ENCODE measurements around the gene LRRC42. TPM values are rescaled to one million over a fixed set of nuclear protein-coding genes. Genes with fewer than 3 reads are reported as not detected.
A peak's percentile ranks its signal among the peaks of the same experiment; 100 is the strongest.

The LRRC42 gene
- 63.5 and 64.0 TPM in 2 replicates for total RNA-seq
- long read RNA-seq, transcript LRRC42-201 (8 exons, 1,727 nt): major isoform, 101 of 282 reads
- long read RNA-seq, transcript LRRC42-203 (9 exons, 2,037 nt): major isoform, 101 of 282 reads
- long read RNA-seq, partial matches to known transcripts: 58 of 282 reads
- long read RNA-seq, other reads (novel, unspliced or antisense): 22 of 282 reads

- peak within 1 kb of the TSS; percentile 94 for H3K4me3 Mint-ChIP-seq (ENCODE audit: low read depth)
- no peak for TF ChIP-seq CTCF (IDR thresholded peaks at IDR 0.05; ENCODE audit: unreplicated experiment)
- H3K4me1 Mint-ChIP-seq (ENCODE audit: low read depth): peaks cover 34% of the 10 kb centered on the region
- no peaks in the 10 kb centered on the region for H3K27me3 Mint-ChIP-seq
- H3K9me3 Mint-ChIP-seq (ENCODE audit: low read depth): no peaks in the 10 kb centered on the region
- DNase-seq (ENCODE audit: low spot score, unreplicated experiment): no peak
- H3K36me3 Mint-ChIP-seq (ENCODE audit: insufficient read depth): peaks cover 1% of the 10 kb centered on the region
- H3K27ac Mint-ChIP-seq: peak within 1 kb of the TSS; percentile 95
Measured at GRCh38 chr1:53946252-53947171, at the start of gene LRRC42. Gene LRRC42, plus strand, starts transcription at chr1:53946350. Its CDS starts 5,650 bp downstream, at chr1:53952000.

- DNase-seq (ENCODE audit: low spot score, unreplicated experiment): no peak
- H3K27ac Mint-ChIP-seq: no peak overlapping the region
- TF ChIP-seq CTCF (IDR thresholded peaks at IDR 0.05; ENCODE audit: unreplicated experiment): no peak
- no peak overlapping the region for H3K4me3 Mint-ChIP-seq (ENCODE audit: low read depth)
- no peaks in the 10 kb centered on the region for H3K27me3 Mint-ChIP-seq
- no peaks in the 10 kb centered on the region for H3K36me3 Mint-ChIP-seq (ENCODE audit: insufficient read depth)
- peaks cover 11% of the 10 kb centered on the region for H3K4me1 Mint-ChIP-seq (ENCODE audit: low read depth)
- H3K9me3 Mint-ChIP-seq (ENCODE audit: low read depth): no peaks in the 10 kb centered on the region
Measured at GRCh38 chr1:53896635-53897229, 49.4 kb upstream of the LRRC42 start.

GRCh38 chr1:53899206-53899628, 46.9 kb upstream of the LRRC42 start:
- no peaks in the 10 kb centered on the region for H3K27me3 Mint-ChIP-seq
- TF ChIP-seq CTCF (IDR thresholded peaks at IDR 0.05; ENCODE audit: unreplicated experiment): no peak
- DNase-seq (ENCODE audit: low spot score, unreplicated experiment): no peak
- no peaks in the 10 kb centered on the region for H3K36me3 Mint-ChIP-seq (ENCODE audit: insufficient read depth)
- no peak overlapping the region for H3K27ac Mint-ChIP-seq
- H3K4me3 Mint-ChIP-seq (ENCODE audit: low read depth): no peak overlapping the region
- peaks cover 6% of the 10 kb centered on the region for H3K4me1 Mint-ChIP-seq (ENCODE audit: low read depth)
- no peaks in the 10 kb centered on the region for H3K9me3 Mint-ChIP-seq (ENCODE audit: low read depth)

- H3K27me3 Mint-ChIP-seq: no peaks in the 10 kb centered on the region
- H3K36me3 Mint-ChIP-seq (ENCODE audit: insufficient read depth): no peaks in the 10 kb centered on the region
- H3K27ac Mint-ChIP-seq: no peak overlapping the region
- H3K4me1 Mint-ChIP-seq (ENCODE audit: low read depth): peaks cover 4% of the 10 kb centered on the region
- no peak overlapping the region for H3K4me3 Mint-ChIP-seq (ENCODE audit: low read depth)
- no peaks in the 10 kb centered on the region for H3K9me3 Mint-ChIP-seq (ENCODE audit: low read depth)
- DNase-seq (ENCODE audit: low spot score, unreplicated experiment): no peak
- TF ChIP-seq CTCF (IDR thresholded peaks at IDR 0.05; ENCODE audit: unreplicated experiment): no peak
Measured at GRCh38 chr1:53899708-53900107, 46.4 kb upstream of the LRRC42 start.
